NCI-H187 (cell line): ENCODE measurements around the gene SRGAP1.

Experiments used
- DNase-seq, 2 experiments: peaks; one replicate each; lab custom pipeline; 2025; lab: John Stamatoyannopoulos, UW

The SRGAP1 gene

DNA sequence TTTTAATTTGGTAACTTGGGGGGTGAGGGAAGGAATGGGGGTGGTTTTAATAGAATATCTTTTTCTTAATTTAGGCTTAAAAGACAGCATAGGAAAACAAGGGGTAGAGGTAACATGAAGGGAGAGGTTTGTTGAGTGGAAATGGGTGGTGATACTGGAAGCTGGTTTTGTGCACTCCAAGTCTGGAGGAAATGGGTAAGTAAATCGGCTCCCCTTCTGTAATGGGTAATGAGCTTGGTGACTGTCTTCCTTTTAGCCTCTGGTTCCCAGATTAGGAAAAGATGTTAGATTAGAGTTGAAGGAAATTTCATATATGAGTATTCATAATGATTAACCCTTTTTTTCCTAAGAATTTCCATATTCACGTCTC is 122.1 kb downstream of the SRGAP1 start:
- no peak for DNase-seq

DNA sequence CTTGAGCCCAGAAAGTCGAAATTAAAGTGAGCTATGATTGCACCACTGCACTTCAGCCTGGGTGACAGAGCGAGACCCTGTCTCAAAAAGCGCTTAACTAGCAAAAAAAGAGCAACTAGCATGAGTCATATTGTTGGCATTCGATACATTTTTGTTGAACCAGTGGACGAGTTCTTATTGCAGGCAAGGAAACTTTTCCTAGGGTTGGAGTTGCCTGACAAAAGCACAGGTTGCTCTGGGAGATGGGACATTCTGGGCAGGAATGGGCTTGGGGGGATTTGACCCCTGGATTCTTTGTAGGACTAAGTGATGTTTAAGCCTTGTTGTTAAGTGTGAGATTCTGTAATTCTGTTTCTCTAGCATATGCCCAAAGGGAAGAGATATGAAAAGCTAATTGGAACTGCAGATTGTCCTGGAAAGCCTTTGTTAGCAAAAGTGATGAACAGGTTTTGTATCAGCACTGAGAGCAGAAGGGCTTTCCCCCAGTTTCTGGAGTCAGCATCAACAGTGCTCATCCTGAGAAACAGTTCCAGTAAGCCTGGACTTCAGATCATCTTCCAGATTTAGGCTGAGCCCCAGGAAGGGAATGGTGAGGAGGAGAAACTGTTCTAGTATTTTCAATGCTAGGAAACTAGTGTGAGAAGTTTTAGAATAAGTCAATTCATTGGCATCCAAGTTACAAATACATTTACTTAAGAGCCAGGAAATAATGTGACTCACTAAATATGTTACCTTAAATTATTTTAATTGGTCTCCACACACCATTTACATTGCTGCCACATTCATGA is 123.1 kb downstream of the SRGAP1 start:
- DNase-seq: no peak

GRCh38 chr12:63968673-63969072 is 124.2 kb downstream of the SRGAP1 start:
- no peak for DNase-seq

DNA sequence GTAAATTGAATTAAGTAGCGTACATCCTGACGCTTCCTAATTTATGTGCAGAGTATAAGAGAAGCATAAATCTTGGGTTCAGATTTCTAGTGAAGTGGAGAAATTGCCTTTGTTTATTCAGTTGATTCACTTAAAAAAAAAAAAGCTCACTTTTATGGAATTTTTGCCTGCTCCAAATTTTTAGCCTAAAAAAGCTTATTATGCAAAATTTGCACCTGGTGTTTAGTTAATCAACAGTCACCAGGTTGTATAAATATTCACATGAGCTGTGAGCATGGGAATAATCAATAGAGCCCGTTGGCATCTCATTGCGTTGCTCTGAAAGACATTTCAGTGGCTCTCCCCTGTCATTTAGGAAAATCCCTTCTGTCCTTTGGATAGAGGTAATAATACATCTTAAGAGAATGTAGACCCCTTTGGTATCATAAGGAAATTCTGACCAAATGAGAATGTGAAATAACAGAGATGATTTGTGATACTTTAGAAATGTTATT is 132.4 kb downstream of the SRGAP1 start:
- no peak for DNase-seq

DNA sequence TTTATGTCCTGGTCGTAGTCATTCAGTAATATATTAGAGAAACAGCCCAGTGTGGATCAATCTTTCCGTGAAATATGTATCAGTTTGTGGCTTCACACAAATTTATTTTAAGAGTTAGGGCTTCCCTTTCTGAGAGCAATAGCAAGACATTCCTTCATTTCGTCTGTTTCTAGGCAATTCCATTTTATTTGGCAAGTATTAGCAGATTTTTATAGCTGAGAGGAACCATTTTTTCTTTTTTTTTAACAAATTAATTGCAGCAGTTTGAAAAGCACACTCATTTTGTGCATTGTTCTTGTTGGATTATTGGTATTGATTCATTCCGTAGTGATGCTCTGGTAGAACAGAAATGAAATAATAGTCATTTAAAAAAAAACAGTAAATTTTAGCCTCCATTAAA is 132.9 kb downstream of the SRGAP1 start:
- no peak for DNase-seq

DNA sequence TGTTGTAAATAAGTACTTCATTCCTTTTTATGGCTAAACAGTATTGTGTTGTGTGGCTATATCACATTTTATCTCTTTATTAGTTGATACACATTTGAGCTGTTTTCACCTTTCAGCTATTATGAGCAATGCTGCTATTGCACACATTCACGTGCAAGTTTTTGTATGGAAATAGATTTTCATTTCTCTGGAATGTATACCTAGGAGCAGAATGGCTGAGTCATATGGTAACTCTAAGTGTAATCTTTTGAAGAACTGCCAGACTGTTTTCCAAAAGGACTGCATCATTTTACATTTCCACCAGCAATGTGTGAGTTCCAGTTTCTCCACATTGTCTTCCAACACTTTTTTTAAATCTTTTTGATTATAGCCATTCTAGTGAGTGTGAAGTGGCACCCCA is 134.0 kb downstream of the SRGAP1 start:
- no peak for DNase-seq

DNA sequence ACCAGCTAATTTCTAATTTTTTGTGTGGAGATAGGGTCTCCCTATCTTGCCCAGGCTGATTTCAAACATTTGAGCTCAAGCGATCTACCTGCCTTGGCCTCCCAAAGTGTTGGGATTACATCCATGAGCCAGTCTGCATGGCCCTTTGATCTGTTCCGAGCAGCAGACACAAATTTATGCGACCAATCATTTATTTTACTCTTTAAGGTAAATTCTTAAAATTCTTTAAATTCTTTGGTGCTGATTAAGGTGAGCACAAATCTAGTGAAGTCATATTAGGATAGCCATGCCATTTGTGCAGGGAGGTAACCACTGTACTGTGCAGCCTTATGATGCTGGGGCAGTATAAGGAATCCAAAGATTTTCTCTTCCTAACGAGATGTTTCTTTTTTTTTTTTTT is 135.7 kb downstream of the SRGAP1 start:
- DNase-seq: no peak

- DNase-seq: no peak
Observed at GRCh38 chr12:63981343-63981742, 136.8 kb downstream of the SRGAP1 start.

- DNase-seq: no peak
Observed at GRCh38 chr12:63982604-63983295, 138.2 kb downstream of the SRGAP1 start.

DNA sequence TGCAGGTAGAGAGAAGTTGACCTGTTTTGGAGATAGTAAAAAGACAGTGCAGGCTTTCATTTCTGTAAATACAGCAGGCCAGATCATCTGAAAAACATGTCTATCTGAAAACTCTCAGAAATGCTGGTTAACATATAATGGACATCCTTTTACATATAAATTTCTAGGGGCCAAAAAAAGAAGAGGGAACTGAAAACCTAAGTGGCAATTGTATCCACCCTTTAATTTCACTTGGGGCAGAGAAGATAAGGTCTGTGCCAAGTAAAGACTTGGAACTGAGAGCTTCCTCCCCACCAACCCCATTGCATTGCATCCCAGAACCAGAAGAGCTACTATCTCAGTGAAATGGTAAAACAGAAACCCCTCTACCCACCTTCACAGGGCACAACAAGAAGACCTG is 141.0 kb downstream of the SRGAP1 start:
- DNase-seq: no peak

GRCh38 chr12:63985945-63986344 is 141.4 kb downstream of the SRGAP1 start:
- DNase-seq: no peak

DNA sequence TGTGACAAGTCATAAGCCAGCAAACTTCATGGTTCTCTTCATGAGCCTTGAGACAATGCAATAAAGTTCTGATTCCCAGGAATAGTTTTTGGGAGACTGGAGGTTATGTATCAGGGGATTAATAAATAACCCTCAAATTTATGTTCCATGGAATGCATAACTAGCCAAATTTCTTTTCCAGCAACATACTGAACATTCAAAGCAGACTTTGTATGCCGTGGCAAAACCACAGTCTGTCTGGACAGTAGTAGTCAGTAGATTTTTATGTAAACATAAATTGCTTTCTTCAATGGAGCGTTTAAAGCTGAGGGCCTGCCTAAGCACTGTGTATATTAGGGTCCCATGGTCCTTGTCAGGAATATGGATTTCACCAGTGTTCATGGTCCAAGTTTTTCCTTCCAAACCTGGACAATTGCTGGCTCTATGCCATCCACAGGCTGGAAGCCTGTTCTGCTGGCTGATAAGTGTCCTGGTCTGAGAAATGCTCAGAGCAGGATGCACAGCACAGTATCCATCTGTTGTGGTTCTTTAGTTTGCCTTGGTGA is 144.9 kb downstream of the SRGAP1 start:
- peak; percentile 33 to 77 for DNase-seq

- no peak for DNase-seq
Observed at GRCh38 chr12:63990828-63991547, 146.5 kb downstream of the SRGAP1 start.

DNA sequence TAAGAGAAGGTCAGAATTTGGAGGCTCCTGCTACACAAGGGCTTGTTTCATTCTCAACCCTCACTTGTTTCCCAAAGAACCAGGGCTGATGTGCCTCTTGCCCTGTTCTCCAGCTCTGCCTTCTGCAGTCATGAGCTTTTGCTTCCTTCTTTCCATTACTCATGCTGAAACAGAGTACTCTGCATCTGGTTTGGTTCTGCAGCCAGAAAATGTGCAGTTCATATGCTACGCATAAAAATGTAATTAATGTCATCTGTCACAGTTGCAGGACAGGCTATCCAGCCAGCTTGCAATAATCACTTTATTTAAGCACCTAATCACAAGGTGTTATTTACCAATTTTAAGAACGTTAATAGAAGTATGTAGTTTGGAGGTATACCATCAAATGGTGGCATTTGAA is 150.2 kb downstream of the SRGAP1 start:
- no peak for DNase-seq

GRCh38 chr12:63995512-63995911 is 151.0 kb downstream of the SRGAP1 start:
- DNase-seq: no peak

DNA sequence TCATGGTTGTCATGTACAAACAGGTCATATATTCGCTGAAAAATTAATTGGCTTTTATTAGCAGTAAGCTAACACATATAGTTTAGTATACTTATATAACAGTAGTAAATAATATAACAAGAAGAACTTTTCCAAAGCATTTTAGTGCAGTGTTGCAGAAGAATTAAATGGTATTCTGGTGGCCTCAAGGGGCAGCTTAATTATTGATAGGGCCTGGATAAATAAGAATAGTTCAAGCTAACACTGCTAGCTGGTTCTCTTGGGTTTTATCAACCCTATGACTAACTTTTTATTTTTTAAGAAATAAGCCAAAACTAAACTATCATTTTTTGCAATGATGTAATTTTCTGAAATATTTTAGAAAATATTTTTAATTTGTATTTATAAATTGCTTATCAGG is 152.1 kb downstream of the SRGAP1 start:
- no peak for DNase-seq

- no peak for DNase-seq
Observed at GRCh38 chr12:63997198-63997597, 152.7 kb downstream of the SRGAP1 start.

DNA sequence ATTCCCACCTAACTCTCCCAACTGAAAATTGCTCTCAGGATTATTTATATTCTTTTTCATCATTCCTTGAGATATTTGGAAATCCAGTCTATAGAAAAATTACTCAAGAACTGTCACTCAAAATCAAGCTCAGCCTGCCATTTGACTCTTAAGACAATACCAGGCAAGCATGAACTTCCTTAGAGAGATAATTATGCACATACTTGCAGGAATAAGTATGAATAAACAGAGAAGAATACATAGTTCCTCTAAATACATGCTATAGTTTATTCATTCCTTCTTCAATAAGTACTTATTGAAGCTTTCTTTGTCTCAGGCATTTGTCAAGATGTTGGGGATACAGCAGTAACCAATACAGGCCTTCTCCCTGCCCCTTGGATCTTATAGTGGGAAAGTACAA is 154.1 kb downstream of the SRGAP1 start:
- DNase-seq: no peak

GRCh38 chr12:63999853-64000252 is 155.4 kb downstream of the SRGAP1 start:
- DNase-seq: no peak

- DNase-seq: no peak
Observed at GRCh38 chr12:64001439-64001838, 156.9 kb downstream of the SRGAP1 start.

GRCh38 chr12:64004641-64005040 is 160.1 kb downstream of the SRGAP1 start:
- DNase-seq: no peak

DNA sequence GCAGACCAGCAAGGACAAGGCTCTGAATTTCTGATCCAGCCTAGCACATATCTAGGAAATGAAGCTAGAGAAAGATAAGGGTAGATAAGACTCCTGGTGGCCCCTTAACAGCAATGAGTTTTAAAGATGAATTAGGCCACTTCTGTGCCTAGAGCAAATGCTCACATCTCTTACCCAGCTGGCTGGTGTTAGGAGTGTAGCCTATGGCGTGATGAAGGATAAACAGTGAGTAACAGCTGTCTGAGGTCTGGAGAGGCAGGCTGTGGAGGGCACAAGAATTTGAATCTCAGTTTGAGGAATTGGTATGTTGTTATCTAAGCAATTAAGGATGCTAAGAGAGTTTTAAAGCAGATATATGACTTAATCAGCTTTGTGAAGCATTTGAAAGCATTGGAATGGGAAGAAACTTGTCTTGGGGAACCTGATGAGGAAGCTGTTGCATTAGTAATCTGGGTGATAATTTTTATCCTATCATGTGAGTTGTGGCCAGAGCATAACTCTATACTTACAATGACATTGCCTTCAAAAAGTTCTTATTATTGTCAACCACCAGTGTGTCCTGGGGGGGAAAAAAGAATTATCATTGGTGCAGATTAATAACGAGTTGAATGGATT is 161.8 kb downstream of the SRGAP1 start:
- DNase-seq: no peak
